Ecto neural progenitor cell (in vitro differentiated cells): Measurements from ENCODE around the gene ATG10.

Experiments
- DNase-seq: peaks from one replicate; pipeline ENCODE4 v3.0.0-alpha.2; 2018; ENCODE audit warnings: low spot score

ATG10 gene

DNA sequence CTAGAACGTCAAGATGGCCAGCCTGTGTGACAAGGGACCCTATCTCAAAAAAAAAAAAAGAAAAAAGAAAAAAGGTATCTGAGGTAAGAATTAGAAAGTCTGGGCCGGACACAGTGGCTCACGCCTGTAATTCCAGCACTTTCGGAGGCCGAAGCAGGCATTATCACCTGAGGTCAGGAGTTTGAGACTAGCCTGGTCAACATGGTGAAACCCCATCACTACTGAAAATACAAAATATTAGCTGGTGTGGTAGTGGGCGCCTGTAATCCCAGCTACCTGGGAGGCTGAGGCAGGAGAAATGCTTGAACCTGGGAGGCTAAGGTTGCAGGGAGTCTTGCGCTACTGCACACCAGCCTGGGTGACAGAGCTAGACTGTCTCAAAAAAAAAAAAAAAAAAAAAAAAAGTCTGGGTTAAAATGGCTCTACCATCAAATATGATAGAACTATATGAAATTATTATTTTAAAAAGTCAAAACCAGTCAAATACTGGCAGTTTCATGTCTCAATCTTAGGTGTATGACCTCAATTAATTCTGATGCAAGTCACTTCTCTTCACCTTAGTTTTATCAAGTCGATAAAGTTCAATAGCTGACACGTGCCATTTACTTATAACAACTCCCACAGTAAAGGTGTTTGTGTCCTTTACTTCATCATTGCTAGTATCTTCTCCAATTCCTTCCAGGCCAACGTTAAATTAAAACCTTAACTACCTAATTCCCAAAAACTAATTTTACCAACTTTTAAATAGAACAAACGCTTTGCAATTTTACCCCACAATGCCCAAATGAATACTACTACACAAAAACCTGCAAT, 305.2 kb downstream of the ATG10 start:
- no peak for DNase-seq

DNA sequence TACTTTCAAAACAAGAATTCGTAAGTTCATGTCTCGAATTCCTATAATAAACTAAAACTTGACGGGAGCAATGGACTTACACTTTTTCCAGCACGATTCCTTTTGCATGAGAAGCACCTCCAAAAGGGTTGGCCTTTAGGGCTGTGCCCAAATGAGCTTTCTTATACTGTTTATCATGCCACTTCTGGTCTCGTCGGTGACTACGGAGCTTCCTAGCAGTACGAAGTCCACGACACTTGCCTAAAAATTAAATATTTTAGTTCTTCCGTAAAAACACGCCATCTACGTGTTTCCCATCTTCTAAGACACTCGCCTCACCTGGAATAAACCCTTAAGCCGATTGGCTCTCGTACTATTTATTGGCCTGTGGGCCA, 305.8 kb downstream of the ATG10 start:
- no peak for DNase-seq

DNA sequence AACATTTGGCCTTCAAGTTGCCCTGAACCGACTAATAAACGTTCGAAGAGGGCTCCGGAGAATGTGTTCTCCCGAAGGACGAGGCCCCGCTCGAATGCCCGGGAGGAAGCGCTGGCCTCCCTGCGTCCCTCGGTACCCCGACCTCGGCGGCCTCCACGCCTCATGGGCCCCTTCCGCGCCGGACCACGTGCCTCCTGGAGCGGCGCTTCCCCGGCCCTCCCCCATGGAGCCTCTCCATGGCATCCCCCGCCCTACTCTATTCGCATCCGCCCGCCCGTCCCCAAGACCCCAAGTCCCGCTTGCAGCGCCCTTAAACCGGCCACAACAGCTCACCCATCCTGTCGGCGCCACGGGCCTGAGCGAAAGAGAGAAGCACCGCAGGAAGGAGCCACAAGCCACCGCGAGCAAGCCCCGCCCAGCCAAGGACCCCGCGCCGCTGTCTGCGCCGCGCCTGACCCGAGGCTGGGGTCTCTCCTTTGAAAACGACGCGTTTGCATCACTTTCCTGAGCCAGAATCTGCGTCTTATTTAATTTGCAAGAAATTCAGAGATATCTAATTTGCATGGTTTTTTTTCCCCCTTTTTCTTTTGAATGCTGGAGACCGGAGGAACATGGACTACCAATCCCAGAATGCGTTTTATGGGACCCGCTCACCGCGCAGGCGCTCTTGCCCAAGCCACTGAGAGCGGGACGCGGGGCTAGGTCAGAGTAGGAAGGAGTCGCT, 306.3 kb downstream of the ATG10 start, which contains the start of gene RPS23:
RPS23 (minus strand) TSS at position 368 of the 724 bp plus-strand sequence; CDS start at position 337, 31 bp downstream.
- peak; percentile 91 for DNase-seq

DNA sequence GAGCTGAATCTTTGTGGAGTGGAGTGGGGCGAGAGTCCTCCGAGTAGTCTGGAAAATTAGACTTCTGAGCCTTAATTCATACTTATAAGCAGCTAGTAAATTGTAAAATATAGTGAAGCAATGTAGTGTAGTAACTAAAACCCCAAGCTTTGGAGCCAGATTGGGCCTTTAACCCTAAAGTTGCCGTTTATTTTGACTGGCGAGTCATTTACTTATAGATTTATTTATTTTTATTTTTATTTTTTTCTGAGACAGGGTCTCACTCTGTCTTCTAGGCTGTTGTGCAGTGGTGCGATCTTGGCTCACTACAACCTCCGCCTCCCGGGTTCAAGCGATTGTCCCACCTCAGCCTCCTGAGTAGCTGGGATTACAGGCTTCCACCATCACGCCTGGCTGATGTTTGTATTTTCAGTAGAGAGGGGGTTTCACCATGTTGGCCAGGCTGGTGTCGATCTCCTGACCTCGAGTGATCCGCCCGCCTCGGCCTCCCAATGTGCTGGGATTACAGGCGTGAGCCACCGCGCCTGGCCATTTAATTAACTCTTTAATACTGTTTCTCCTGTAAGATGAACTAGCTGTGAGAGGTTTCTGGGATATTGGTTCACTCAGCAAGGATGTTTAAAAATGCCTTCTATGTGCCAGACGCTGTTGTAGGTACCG, 307.0 kb downstream of the ATG10 start:
- DNase-seq, result no peak

DNA sequence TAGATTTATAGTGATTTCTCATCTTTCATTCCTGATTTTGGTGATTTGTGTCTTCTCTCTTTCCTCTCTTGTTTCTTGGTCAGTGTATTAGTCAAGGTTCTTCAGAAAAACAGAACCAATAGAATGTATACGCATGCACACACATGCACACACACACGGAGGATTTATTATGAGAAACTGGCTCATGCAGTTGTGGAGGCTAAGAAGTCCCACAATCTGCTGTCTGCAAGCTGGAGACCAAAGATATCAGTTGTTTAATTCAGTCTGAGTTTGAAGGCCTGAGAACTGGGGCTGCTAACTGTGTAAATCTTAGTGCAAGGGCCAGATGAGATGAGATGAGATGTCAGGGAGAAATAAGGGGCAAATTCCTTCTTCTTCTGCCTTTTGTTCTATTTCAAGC, 312.1 kb downstream of the ATG10 start:
- no peak for DNase-seq

DNA sequence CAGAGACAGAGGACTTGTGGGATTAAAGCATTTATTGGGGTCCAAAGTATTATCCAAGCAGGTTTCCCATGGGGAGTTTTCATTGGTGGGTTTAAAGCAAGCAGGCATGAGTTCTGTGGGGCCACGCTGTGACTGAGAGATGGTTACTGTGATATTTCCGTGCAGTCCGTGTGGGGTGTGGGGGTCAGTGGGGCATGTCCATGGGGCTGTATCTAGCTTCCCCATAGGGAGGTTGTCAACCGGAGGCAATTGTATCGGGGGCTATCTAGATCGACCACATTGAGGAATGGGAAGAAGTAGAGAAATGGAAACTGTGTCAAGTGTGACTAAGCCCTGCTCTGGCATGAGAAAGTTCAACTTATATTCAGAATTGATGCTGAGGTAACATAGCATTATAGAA, 313.4 kb downstream of the ATG10 start:
- no peak for DNase-seq

DNA sequence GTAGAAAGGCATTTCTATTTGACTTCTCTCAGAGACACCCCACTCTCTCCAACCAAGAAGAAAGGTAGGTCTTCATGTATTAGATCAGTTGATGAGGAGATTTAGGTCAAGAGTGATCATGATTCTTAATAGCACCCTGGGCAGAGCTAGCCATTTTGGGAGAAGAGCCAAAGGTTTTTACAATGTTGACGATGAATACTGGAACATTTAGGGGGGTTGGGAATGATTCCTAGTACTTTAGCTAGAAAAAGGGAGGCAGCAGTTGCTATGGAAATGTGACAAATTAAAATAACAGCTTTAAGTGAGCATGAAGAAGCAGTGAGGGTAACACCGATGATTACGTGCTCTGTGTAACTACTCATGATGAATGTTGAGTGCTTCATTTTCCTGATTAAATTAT, 315.8 kb downstream of the ATG10 start:
- no peak for DNase-seq

DNA sequence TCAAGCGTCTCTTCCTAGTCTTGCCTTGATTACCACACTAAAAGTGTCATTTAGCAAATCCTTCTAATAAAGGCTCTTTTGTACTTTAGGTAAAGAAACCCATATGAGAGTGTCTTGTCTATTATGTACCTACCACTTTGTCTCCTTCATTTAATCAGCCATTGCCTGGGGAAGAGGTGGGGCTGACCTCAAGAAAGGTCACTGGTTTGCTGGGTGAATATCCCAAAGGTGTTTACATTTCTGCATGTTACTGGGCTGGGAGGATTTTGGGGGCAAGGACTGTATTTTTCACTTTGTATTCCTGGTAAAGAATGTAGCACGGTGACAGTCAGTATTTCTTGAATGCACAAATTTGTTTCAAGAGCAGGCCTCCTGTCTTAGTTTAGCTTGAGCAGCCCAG, 318.2 kb downstream of the ATG10 start:
- no peak for DNase-seq

- no peak for DNase-seq
These were observed 319.1 kb downstream of the ATG10 start for GRCh38 chr5:82290908-82291307.

DNA sequence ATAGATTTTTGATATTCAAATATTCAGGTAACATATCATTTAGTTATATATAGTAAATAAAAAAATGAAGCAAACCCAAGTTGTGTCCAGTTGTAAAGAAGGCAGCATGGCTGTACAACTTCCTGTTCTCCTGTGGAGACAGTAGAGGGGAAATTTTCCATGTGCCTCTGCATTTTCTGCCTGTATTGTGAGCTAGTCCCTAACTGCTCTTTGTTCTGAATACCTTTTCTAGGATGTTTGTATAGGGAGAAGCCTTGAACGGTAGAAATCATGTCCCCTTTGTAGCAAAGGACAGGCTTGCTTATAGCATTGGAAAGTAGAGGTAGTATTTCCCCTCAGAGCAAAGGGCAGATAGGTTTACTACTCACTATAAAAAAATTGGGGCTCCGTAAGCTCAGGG, 319.6 kb downstream of the ATG10 start:
- DNase-seq, result no peak

DNA sequence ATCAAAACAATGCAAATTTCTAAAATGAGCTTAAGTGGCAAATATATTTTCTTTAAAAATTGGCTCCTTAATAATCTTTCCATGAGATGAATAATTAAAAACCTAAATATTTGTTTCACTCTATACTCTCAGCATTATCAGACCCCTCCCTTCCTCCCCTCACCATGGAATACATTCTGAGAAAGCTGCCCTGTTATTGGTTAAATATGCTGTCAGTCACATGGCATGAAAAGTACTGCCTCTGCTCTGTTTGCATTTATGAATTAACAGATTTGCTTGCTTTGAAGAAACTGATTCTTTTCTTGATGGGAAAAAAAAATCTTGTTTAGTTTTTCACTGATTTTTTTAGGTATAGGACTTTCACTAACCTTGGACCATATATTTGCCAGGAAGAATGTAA, 323.3 kb downstream of the ATG10 start:
- DNase-seq, result no peak

DNA sequence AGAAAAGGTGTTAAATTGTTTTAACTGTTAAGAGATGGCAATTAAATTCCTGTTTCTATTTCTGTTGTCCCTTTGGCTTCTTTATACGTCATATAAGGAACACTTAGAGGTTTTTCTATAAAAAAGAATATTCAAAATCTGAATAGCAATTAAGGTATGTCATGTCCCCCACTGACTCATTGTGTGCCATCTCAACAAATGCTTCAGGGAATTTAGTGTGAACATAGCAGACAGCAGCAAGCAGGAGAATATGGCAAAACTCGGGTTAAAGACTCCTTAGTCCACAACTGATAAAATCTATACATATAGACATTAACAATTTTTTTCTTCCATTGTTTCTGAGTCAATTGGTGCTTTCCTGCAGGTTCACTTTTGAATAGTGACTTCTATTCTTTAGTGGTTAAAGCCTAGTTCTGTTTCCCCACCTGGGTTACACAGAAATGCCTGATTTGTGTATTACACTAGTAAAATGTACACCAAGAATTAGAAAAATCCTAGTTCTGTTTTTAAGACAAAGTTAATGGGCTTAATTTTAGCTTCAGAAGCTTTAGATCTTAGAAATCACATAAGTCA, 324.2 kb downstream of the ATG10 start:
- DNase-seq, result no peak

DNA sequence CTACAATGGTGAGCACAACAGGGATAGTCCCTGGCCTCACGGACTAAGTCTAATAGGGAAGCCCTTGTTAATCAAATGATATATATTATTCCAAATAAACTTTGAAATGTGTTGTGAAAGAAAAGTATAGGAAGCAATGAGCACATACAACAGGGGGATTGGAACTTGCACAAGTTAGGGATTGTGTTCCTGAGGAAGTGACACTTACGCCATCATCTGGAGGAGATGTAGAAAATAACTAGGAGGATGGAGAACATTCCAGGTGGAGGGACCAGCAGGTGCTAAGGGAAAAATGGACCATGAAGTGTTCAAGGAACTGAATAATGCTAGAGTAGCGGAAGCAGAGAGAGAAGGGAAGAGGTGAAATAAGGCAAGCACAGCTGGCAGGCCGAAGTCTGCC, 325.1 kb downstream of the ATG10 start:
- no peak for DNase-seq

GRCh38 chr5:82297711-82298110, 325.9 kb downstream of the ATG10 start:
- no peak for DNase-seq

- no peak for DNase-seq
These were observed 326.8 kb downstream of the ATG10 start for GRCh38 chr5:82298668-82299067.

DNA sequence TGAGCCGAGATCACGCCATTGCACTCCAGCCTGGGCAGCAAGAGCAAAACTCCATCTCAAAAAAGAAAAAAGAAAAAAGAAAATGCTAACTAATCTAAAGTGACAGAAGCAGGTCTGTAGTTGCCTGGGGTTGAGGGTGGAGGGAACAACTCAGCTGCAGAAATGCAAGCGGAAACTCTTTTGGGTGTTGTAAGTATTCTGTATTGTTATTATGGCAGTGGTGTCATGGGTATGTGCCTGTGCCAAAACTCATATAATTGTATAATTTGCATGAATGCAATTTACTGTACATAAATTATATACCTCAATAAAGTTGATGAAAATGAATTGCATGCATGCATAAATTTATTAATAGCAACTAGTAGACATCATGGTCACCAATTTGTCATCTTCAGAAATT, 329.4 kb downstream of the ATG10 start:
- DNase-seq, result no peak
